Femur (tissue), 1 donor: ENCODE data around the gene RORB.
A peak's percentile ranks its signal among the peaks of the same experiment; 100 is the strongest.

Source experiments
- DNase-seq: peaks from one replicate; pipeline ENCODE4 v3.0.0-alpha.2; 2017

RORB gene

DNA sequence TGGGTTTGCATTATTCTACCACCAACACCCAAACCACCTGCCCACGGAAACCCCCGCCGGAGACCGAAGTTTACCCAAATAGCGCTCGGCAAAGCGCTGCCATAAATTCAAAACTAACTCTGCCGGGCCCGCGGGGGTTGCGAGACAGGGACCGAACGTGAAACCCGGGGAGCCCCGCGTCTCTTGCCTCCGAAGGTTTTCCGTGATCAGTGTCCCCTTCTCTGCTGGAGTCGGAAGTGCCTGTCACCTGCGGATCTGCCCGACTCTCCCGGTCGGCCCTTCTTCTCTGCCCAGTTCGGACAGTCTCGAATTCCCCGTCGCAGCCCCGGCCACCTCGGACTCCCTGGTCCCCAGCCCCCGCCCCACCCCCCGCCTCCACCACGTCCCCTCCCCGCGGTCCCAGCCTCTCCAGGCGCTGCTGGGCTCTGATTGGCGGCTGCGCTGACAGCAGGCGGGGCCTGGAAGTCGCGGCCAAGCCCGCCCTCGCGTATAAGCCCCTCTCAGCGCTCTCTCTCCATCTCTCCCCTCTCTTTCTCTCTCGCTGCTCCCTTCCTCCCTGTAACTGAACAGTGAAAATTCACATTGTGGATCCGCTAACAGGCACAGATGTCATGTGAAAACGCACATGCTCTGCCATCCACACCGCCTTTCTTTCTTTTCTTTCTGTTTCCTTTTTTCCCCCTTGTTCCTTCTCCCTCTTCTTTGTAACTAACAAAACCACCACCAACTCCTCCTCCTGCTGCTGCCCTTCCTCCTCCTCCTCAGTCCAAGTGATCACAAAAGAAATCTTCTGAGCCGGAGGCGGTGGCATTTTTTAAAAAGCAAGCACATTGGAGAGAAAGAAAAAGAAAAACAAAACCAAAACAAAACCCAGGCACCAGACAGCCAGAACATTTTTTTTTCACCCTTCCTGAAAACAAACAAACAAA is at the start of gene RORB:
RORB (plus strand) TSS at position 517 of the 929 bp plus-strand sequence. CDS start 642 bp downstream, outside the sequence.
- peak; percentile 75 for DNase-seq

DNA sequence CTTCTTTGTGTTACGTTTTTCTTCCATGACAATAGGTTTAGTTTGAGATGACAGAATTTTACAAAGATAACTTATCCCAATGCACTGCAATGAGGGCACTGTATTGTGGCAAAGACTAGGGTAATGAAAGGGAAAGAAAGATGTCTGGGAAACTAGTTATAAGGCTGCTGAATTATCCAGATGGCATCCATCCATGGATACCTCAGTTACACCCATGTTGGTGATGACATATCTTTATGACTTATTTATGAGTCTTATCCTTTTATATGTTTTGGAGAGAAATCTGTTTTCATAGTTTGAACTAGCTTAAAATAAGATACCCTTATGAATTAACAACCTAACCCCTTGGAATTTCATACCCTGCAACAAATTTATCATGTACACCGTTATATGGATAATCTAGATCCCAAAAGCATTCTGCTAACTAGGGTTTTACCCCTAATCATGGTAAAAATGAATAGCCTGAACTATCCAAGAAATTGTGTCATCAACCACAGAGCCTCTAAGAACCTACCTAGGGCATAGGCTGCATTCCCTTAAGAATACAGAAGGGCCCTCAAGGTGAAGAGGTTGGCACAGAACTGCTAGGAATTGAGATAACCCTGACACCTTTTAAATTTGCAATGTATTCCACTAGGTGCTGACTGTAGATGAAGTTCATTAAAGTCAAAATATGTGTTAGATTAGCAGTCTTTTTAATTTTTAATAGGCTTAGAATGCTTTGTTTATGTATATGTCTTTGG is 49.5 kb upstream of the RORB start:
- no peak for DNase-seq

DNA sequence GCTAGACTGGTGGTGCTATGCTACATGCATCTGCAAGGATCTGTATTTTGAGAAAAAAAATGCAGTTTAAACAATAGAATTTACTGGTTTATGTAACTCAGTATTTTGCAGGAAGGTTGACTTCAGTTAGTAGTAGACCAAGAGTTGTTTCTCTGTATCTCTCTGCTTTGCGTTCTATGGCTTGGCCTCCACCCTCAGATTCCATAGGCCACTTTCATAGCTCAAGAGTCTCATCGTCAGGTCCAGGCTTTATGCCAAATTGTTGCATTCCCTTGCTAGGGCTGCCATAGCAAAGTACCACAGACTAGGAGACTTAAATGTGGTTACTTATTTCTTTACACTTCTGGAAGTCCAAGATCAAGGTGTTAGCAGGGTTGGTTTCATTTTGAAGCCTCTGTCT is 48.1 kb upstream of the RORB start:
- no peak for DNase-seq

DNA sequence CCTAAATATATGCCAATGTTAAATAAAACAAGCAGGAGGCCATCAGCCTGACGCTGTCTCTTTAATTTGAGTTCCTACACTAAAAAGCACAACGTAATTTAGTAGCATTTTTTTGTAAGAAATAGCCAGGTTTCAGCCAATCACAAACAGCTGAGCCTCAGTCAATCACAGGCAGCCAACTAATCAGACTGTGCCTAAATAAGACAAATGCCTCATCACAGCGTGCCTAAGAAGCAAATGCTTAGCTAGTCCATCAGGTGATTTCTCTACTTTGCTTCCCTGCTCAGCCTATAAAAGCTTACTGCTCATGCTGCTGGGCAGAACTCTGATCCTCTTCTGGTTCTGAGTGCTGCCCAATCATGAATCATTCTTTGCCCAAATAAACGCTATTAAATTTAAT is 38.3 kb upstream of the RORB start:
- DNase-seq, result no peak

DNA sequence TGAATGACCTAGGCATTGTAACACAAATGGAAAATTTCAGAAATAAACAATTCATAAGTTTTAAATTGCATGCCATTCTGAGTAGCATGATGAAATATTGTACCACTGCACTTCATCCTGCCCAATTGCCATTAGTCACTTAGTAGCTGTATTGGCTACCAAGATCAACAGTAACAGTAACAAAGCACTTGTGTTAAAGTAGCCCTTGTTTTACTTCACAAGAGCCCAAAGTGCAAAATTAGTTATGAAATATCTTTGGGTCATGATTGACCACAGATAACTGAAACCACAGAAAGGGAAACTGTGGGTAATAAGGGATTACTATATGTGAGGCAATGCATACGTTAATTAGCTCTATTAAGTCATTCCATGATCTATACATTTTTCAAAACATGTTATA is 33.3 kb upstream of the RORB start:
- no peak for DNase-seq

DNA sequence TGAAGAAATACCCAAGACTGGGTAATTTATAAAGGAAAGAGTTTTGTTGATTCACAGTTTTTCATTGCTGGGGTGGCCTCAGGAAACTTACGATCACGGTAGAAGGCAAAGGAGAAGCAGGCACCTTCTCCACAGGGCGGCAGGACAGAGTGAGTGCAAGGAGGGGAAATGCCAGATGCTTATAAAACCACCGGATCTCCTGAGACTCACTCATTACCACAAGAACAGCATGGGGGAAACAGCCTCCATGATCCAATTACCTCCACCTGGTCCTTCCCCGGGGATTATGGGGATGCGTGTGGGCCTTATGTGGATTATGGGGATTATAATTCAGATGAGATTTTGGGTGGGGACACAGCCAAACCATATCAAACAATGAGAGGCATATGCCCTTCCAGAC is 18.5 kb upstream of the RORB start:
- DNase-seq, result no peak

DNA sequence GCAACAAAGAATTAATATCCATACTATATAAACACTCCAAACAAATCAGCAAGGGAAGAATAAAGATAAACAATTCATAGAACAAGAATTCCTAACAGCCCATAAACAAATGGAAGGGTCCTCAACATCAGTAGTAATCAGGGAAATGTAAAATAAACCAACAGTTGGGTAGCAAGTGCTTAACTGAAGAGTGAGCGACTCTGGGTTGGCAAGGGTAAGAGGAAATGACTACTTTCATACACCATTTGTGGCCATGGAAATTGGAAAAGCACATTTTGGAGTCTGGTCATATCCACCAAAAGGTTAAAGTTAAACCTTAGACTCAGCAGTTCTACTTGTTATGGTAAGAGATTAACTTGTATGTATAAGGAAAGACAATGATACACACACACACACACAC is 17.4 kb upstream of the RORB start:
- DNase-seq, result no peak

DNA sequence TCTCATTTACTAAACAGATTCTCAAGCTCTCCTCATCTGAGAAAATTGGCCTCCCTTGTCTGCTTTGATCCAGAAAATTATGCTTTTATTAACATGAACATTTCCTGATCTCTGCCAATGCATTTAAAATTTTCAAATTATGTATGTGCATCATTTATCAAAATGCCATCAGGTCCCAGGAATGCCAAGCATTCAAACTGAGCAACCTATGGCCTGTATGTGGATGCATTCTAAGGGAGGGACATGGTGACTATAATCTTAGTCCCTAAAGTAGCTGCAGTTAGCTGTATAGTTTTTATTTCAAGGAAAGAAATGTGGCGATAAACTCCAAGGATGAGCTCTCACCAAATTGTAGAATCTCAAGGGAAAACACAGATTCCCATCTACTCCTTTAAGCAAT is 9.7 kb upstream of the RORB start:
- DNase-seq, result no peak

DNA sequence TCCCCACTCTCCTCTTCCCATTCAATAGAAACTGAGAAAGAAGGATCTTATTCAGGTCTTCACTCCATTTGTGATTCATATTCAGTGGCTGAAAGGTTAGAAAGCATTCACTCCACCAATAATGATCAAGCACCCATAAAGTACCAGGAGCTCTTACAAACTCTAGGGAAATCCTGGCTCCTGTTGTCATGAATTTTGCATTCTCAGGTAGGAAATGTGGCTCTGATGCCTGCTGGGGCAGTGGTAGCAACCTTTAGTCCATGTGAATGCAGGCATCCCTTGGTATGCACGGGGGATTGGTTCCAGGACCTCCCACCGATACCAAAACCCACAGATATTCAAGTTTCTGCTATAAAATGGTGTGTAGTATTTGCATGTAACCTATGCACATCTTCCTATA is 3.6 kb upstream of the RORB start:
- DNase-seq, result no peak

DNA sequence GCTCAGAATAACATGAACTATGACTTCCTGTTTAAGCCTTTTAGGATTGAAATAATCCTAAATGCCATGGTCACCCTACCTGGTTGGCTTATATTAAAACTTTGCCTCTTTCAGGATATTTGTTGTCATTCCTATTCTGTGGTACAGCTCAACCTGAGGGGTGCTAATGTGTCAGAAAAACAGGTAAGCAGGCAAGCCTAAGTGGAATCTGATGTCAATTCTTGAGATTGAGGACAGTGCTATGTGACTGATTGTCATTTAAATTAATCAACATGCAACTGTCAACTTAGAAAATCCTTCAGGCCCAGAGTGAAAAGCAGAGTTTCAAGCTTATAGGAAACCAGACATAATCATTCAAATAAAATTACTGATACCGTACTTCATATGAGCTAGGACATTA is 2.6 kb upstream of the RORB start:
- no peak for DNase-seq

DNA sequence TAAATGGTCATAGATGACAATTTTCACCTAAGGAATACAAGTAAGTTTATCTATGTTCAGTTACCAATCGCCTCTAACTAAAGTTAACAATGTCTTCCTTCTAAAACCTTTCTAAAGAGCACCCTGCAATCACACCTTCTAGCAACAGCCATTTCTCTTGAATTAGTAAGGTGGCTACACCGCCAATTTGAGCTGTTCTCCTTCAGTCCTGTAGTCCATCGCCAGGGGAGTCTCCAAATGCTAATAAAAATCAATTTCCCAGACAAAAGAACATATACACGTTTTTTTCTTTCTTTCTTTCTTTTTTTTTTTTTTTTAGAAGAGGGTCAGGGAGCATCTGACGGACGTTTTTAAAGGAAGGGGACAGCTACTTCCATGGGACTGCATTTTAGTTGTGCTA is 729 bp upstream of the RORB start:
- no peak for DNase-seq

DNA sequence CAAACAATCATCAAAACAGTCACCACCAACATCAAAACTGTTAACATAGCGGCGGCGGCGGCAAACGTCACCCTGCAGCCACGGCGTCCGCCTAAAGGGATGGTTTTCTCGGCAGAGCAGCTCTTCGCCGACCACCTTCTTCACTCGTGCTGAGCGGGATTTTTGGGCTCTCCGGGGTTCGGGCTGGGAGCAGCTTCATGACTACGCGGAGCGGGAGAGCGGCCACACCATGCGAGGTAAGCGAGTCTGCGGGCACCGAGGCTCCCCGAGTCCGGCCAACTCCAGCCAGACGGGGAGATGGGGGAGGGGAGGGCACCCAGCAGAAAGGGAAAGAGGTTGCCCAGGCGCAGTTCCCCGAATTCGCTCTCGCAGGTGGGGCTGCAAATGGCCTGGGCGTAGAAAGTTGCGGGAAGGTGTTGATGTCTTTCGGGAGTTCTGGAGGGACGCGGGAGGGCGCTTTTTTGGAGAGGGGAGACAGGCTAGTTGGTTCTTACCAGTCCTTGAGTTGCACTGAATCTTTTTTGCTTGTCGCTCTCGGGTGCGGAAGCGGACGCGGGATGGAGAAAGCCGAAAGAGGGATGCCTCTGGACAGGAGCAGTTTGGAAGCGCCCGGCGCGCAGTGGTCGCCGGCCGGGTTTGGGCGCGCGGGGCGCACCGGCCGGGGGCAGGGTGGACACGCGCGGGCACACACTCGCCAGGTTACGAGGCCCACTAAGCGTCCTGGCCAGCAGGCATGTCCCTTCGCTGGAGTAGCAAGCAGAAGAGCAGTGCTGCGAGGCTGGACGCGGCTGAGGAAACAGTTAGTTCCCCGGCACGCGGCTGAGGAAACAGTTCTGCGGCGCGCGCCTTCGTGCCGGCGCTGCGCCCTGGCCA is 849 bp downstream of the RORB start:
- peak; percentile 24 for DNase-seq

DNA sequence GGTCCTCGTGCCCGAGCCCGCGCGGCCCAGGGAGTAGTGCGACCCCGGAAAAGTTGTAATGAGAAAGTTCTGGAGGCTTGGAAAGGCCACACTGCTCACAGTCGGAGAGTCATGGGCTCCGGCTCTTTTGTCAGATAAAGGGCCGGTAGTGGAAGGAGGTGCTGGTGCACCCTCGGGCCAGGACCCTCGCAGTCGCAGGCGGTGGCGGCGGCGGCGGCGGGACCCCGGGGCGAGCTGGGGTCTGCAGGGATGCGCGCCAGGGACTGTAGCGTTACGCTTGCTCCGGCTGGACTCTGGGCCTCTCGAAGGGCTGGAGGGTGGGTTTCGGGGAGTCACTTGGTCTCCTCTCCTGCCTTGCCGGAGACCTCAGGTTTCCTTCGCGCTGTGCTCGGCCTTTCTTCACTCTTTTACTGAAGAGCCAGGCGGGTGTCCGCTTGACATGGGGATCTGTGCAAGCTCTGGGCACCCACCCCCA is 1.5 kb downstream of the RORB start:
- DNase-seq, result no peak

DNA sequence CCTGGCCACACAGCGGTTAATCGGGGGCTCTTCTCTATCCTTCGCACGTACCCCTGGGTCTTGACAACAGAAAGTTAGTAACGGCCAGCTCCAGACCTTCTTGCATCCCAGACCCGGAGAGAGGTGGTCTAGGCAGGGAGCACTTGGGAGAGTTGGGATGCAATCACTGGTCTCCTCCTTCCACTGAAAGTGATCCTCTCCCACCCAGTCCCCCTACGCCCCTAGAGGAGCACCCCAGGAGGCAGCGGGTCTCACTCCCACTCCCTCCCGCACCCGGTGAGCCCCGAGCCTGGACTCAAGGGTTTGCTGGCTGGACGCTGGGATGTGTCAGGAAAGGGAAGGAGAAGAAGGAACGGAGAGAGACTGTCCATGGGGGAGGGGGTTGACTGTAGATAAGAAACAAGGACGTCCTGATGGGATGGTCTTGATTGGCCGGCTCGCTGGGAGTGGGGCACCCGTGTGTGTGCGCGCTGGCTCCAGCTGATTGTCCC is 2.0 kb downstream of the RORB start:
- DNase-seq, result peak; percentile 17

DNA sequence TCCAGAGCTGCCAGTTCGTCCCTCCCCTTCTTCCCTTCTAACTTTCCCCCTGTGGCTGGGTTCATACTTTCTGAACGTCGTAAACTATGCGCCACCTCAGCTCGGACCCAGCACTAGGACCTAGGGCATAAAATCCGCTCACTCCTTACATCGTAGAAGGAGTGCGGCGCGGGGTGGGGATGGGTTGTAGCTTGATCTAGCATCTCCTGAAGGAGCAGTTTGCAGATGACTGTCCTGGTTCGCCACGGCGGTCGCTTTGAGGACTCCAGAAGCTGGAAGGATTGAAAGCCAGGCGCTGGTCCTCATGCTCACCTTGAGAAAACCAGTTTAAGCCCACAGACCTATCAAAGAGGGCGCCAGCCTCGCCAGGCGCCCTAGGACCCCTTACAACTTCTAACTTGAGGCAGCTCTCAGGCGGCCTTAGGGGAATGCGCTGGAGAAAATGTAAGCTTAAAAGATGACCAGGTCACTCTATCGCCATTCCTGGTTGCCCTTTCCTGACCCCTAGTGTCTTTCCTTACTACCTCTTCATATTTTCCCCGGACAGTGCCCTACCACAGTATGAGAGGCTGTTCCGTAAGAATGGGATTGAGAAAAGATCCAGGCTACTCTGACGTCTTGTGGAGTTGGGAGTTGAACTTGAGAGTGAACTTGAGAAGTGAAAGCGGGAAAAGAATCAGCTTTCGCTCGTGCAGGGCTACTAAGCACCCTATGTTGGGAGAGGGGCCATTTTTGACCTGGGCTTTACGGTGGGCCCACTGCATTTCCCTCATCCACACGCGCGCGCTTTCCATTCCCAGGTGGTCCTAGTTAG is 2.8 kb downstream of the RORB start:
- no peak for DNase-seq

DNA sequence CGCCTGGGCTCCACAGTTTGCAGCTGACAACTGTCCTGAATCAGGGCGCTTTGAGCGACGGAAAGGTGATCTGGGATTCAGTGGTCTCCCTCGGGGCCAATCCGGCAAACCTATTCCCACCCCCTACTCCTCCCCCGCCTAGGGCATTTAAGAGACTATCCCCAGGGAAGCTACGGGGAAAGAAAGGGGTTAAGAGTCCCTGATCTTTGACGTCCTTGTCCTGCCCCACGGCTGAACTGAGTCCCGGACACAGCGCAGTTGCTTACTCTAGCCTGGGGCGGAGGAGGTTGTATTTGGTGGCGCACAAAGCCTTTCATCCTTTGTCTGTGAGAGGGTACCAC is 3.4 kb downstream of the RORB start:
- DNase-seq, result no peak

DNA sequence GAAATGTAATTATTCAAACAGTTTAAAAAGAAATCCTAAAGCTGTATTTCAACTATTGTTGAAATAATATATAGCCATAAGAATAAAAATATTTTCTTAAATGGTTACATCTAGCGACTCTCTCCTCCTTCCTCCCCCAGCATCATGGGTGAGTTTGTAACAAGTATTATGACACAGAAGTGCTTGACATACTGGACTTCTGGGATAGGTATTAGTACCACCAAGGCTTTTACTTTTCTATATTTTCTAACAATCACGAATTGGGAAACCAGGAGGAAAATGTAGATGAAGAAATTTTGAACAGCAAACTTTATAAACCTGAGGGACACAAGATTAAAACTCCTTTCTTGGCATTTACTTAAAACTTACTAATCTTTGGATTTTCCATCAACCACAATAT is 4.4 kb downstream of the RORB start:
- DNase-seq, result no peak

DNA sequence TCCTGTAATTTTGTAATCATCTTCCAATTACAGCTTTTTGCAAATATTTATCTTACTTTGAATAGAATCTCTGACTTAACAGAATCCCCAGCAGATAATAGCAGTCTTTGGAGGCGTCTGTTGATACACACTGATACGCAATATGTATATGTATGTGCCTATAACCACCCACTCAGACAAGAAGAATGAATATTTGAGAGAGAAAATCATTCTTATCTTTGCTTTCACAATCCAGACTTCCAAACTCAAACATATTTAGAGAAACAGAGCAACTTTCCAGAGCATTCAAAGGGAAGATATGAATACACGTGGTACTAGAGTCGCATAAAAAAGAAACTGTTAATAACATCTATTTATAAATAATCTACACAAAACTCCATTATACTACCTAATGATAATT is 6.1 kb downstream of the RORB start:
- DNase-seq, result no peak

DNA sequence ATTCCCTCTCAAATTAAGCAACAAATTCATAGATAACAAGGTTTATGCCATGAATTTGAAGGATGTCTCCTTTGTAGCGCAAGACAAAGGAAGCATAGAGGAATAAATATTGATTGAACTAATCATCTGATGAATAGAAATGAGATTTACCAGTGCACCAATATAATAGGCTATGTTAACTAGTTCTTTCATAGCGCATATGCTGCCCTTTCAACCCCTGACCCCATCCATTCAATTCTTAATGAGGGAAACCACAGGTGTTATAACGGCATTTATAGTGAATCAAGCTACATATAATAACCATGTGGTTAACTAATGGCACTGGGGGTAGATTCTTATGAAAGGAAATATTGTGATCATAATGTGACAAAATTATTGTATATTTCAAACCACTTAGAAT is 6.5 kb downstream of the RORB start:
- DNase-seq, result no peak

DNA sequence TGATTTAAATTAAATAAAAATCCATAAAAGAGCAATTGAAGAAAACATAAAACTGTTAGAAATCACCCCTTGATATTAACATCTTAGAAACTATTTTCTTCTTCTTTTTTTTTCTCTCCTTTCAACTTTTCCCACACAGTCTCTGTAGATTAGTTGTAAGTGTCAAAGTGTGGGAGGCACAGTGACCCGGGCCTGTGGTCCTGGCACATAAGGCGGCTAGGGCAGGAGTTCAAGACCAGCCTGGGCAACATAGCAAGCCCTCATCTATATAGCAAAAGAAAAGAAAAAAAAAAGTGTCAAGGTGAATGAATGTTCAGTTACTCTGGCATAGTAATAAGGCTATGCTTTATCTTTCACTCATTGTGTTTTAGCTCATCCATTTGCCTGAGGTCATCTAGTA is 14.2 kb downstream of the RORB start:
- no peak for DNase-seq

DNA sequence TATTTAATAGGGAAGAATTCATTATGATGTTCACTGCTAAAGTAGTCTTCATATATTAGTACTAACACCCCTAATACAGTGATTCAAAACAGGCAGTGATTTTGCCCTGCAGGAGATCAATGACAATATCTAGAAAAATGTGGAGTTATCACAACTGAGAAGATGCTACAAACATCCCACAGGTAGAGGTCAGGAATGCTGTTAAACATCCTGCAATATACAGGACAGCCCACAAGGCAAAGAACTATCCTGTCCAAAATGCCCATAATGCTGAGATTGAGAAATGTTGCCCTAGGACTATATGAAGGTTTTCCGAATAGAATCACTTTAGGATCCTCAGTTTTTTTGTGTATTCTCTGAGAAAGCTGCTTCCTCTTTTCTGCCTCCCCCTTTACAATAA is 15.3 kb downstream of the RORB start:
- DNase-seq, result no peak

DNA sequence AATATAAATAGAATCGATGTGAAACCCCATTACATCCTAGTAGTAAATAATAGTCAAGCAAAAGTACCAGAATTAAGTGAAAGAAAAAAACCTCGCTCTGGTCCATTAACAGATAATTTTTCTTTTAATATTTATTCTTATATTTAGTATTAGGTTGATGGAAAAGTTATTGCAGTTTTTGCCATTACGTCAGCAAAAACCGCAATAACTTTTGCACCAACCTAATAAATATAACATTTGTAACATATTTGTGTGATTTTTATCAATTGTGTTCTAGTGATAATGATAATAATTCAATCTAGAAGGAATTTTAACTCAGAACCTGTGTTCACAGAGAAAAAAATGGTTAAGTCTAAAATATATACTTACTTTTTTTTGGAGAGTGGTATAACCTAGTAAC is 16.1 kb downstream of the RORB start:
- DNase-seq, result no peak
